ENCODE measurements around the gene CD200R1. TPM values are rescaled to one million over a fixed set of nuclear protein-coding genes. Genes with fewer than 3 reads are reported as not detected.

The CD200R1 gene
- total and polyA plus RNA-seq, 2 of the 8 experiments (the other 6 are each of a cell fraction or from before 2014, with no cell fraction given) = 0.02 TPM; not detected in 1

GRCh38 chr3:112995800-112996199, 20.9 kb upstream of the CD200R1 start:
- Histone ChIP-seq H3K4me1 (replicated peaks in 1 of 4; ENCODE audit: control insufficient read depth in 3 of 4, insufficient read depth in 4 of 4, low read length in 3 of 4) (0 out of 7 replicates have a peak, but pooled peaks cover 0 to 3% (median 0%) of the 10 kb centered on the region in 4 experiments), H3K4ac (replicated peaks; ENCODE audit: insufficient read length, low read depth, low read length) (no peak overlapping the region), H2BK120ac (replicated peaks; ENCODE audit: low read depth, low read length) (no peak overlapping the region), H3K79me1 (ENCODE audit: low read depth, low read length) (peaks cover 3% of the 10 kb centered on the region; the same call in 1 of the 2 replicates), H3K14ac (ENCODE audit: insufficient read length) (no peak overlapping the region), H4K20me1 (replicated peaks in 1 of 2; ENCODE audit: control insufficient read depth in 1 of 2, insufficient read depth in 2 of 2, low read length in 2 of 2) (no peaks in the 10 kb centered on the region), H3K27ac (ENCODE audit: low read depth, low read length) (no peak overlapping the region), H3K18ac (ENCODE audit: extremely low read depth, low read length) (no peak overlapping the region), H3K9me3 (ENCODE audit: insufficient read depth in 2 of 2, low read depth in 1 of 2, low read length in 1 of 2) (no peaks in the 10 kb centered on the region), H3K36me3 (ENCODE audit: control insufficient read depth in 2 of 4, insufficient read depth in 4 of 4, low read length in 3 of 4) (peaks cover 0 to 18% (median 6%) of the 10 kb centered on the region in 4 experiments; a peak in 3 of 8 replicates), H4K8ac (ENCODE audit: extremely low read depth, insufficient read depth, low read length) (no peak overlapping the region), H2BK20ac (ENCODE audit: low read length) (no peak overlapping the region), H3K79me2 (ENCODE audit: control insufficient read depth in 1 of 2, insufficient read depth in 2 of 2, low read length in 2 of 2) (peaks cover 0 to 25% of the 10 kb centered on the region in 2 experiments; a peak in 2 of 4 replicates), H2BK12ac (ENCODE audit: low read depth, low read length) (no peak overlapping the region), H3K9ac (replicated peaks in 1 of 4; ENCODE audit: extremely low read depth in 1 of 4, low read depth in 3 of 4, low read length in 3 of 4) (no peak overlapping the region), H3K27me3 (replicated peaks in 1 of 4; ENCODE audit: control insufficient read depth in 3 of 4, extremely low read depth in 1 of 4, insufficient read depth in 3 of 4, low read length in 3 of 4) (no peaks in the 10 kb centered on the region), H3K4me2 (ENCODE audit: insufficient read depth in 1 of 2, low read depth in 2 of 2, low read length in 2 of 2) (no peak overlapping the region), H3K56ac (replicated peaks; ENCODE audit: insufficient read length, low read depth, low read length) (no peak overlapping the region), H3K23ac (ENCODE audit: insufficient read length) (no peak overlapping the region), H2AK5ac (ENCODE audit: low read depth, low read length) (no peak overlapping the region), H2BK5ac (ENCODE audit: low read depth, low read length) (no peak overlapping the region), H4K91ac (replicated peaks; ENCODE audit: insufficient read length, low read length) (no peak overlapping the region), H3K23me2 (ENCODE audit: low read depth, low read length) (no peaks in the 10 kb centered on the region), H2BK15ac (ENCODE audit: low read length) (no peak overlapping the region), H3K4me3 (ENCODE audit: extremely low read depth in 1 of 4, insufficient read depth in 2 of 4, low read depth in 3 of 4, low read length in 4 of 4) (no peak overlapping the region), H4K5ac (ENCODE audit: insufficient read length, low read depth, low read length) (no peak overlapping the region), H2AFZ (ENCODE audit: low read length) (no peak overlapping the region)
- no peak for DNase-seq (ENCODE audit: low read depth in 1 of 2, low spot score in 2 of 2)
- 98% methylated on average over 4 of the region's 4 CpGs; no CpG with 5 or more reads in 1 of the 2 experiments for WGBS, 2 experiments (ENCODE audit: extremely low coverage in 1 of 2, insufficient coverage in 1 of 2, insufficient read length in 1 of 2, insufficient replicate concordance in 2 of 2, low coverage in 1 of 2, low lambda C conversion rate in 2 of 2, missing lambda C conversion rate in 1 of 2)
- FAIRE-seq = no peak
- POLR2A ChIA-PET (ENCODE audit: partially characterized antibody) = no interaction called here
- CTCF ChIA-PET (ENCODE audit: partially characterized antibody) = interaction anchor here (1.9 kb wide), 1 partner anchor 17 kb away, joined by 6 read pairs; no protein-coding TSS in a partner anchor
- TF ChIP-seq POLR2AphosphoS5 (IDR thresholded peaks at IDR 0.05; ENCODE audit: low read depth, low read length) (no peak), BRCA1 (IDR thresholded peaks at IDR 0.05; ENCODE audit: low read depth, low read length) (no peak), SP2 (IDR thresholded peaks at IDR 0.05; ENCODE audit: low read length) (no peak), SUZ12 (IDR thresholded peaks at IDR 0.05; ENCODE audit: low read length) (no peak), POU5F1 (IDR thresholded peaks at IDR 0.05; ENCODE audit: low read depth, low read length) (no peak), RAD21 (IDR thresholded peaks at IDR 0.05 in 1 of 2, conservative IDR thresholded peaks at IDR 0.05 in 1 of 2; ENCODE audit: low read depth in 2 of 2, low read length in 2 of 2) (no peak), SIX5 (IDR thresholded peaks at IDR 0.05; ENCODE audit: low read depth, low read length) (no peak), TBP (IDR thresholded peaks at IDR 0.05; ENCODE audit: low read depth, low read length) (no peak), MAFK (IDR thresholded peaks at IDR 0.05; ENCODE audit: low read depth, low read length) (no peak), PHF8 (conservative IDR thresholded peaks at IDR 0.05; ENCODE audit: low read depth, low read length) (no peak)
